Right ventricle myocardium superior (tissue), 1 donor: ENCODE results near the gene CCDC106. TPM values are rescaled to one million over a fixed set of nuclear protein-coding genes. Genes with fewer than 3 reads are reported as not detected.

Experiments
- ATAC-seq: fragments of 200-7000 bp; cut with Tn5 transposase; one replicate; pipeline ENCODE4 v1.9.1; 2020; ENCODE audit warnings: mild to moderate bottlenecking; ENCODE audit not compliant: poor library complexity
- DNase-seq: peaks from one replicate; pipeline ENCODE4 v3.0.0-alpha.2; 2020
- intact Hi-C: fragments of 100-400 bp; cut with DNase I; formaldehyde crosslinking; loops from one replicate; pipeline ENCODE4 v1.11.2; 2022
- total RNA-seq: library from RNA; stranded (reverse); fragmentation: NEBNext Ultra II Directional; extraction: Animal tissue kit (Norgen Biotek cat#: 25700); gene quantifications from one replicate; pipeline ENCODE4 v1.2.1, GENCODE V29; 2021
- donor health status: DM: no; HTN: yes; CAD: no; lungs with severe emphysema.

Gene CCDC106
- total RNA-seq, 1 donor from 2014 or later, result 20.5 TPM

- intact Hi-C loops, result no loop called here
- DNase-seq (no peak), ATAC-seq (no peak)
Measured at GRCh38 chr19:55656988-55657747, 9.2 kb downstream of the CCDC106 start.

DNA sequence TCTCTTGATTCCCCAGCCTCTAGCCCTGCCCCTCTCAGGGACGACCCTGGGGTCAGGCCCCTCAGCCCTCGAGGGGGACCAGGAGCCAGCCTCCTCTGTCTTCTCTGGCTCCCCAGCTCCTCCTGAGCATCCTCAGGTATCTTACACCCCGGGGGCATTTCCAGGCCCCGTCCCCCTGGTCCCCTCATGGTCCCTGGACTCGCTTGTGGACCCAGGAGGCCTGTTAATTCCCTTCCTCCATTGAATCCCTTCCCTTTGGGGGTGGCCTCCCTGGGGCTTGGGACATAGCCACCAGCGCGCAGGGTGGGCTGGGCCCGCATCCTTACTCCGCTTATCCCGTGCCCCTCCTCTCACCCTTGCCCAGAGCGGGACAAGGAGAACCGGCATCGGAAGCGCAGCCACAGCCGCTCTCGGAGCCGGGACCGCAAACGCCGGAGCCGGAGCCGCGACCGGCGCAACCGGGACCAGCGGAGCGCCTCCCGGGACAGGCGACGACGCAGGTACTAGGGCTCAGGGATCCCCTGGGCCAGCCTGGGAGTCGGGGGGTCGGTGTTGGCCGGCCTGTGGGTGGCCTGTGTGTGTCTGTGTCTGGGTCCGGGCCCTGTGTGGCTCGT, 10.9 kb downstream of the CCDC106 start:
- no peak for DNase-seq

GRCh38 chr19:55659822-55660221, 11.8 kb downstream of the CCDC106 start:
- no peak for ATAC-seq
- no peak for DNase-seq
- intact Hi-C loops, result no loop called here

More for the DNA sequence above, 10.9 kb downstream of the CCDC106 start:
- intact Hi-C loops, result no loop called here
- no peak for ATAC-seq

DNA sequence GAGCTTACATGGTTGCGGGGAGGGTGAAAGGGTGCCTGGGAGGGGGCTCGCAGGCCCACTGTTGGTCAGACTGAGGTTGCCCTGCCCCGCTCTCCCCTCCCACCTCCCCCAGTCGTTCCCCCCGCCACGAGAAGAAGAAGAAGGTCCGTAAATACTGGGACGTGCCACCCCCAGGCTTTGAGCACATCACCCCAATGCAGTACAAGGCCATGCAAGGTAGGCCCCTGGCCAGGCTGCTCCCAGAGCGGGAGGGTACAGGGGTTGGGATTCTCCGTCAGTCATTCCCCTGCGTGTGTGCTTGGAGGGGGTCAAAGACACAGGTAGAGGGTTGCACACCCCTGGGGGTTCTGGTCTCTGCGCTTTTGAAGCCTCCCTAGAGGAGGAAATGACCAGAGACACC, 12.4 kb downstream of the CCDC106 start:
- no peak for DNase-seq
- intact Hi-C loops, result no loop called here
- ATAC-seq, result no peak

DNA sequence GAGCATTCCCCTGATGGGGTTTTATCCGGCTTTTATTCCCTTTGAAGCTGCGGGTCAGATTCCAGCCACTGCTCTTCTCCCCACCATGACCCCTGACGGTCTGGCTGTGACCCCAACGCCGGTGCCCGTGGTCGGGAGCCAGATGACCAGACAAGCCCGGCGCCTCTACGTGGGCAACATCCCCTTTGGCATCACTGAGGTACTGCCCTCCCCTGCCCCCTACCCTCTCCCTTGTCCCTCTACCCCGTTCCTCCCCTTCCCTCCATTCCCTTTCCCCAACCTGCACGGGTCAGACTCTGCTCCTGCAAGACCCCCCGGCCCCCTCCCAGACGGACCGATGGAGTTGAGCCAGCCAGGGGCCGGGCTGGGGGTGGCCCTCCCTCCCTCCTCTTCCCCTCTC, 13.0 kb downstream of the CCDC106 start:
- ATAC-seq (no peak), DNase-seq (no peak)
- intact Hi-C loops, result no loop called here

- intact Hi-C loops, result no loop called here
- no peak for ATAC-seq
- no peak for DNase-seq
Measured at GRCh38 chr19:55661826-55662225, 13.8 kb downstream of the CCDC106 start.

GRCh38 chr19:55663846-55664536, 16.0 kb downstream of the CCDC106 start:
- ATAC-seq (no peak), DNase-seq (no peak)
- intact Hi-C loops, result no loop called here

GRCh38 chr19:55666343-55667005, 18.5 kb downstream of the CCDC106 start:
- intact Hi-C loops, result no loop called here
- DNase-seq (no peak), ATAC-seq (no peak)

DNA sequence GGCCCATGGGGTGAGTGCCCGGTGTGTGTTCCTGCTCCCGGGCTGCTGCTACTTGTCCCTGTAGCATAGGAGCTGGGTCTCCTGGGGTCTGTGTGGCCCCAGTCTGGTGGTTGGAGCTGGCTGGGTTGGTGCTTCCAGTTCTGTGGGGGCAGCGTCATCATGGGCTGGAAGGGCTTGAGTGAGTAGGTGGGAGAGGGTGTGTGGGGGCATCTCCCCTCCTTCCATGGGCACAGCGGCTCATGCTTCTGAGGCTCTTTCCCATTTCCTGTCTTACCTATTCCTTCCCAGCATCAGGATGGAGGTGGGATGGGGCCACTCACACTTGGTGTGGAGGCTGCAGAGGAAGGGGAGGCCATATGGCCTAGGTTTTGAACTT, 19.0 kb downstream of the CCDC106 start:
- ATAC-seq, result no peak
- DNase-seq, result no peak
- intact Hi-C loops, result no loop called here

- intact Hi-C loops, result no loop called here
- ATAC-seq (no peak), DNase-seq (no peak)
Measured at GRCh38 chr19:55667511-55667910, 19.5 kb downstream of the CCDC106 start.

- ATAC-seq (no peak), DNase-seq (no peak)
- intact Hi-C loops, result no loop called here
Measured at GRCh38 chr19:55667958-55668357, 19.9 kb downstream of the CCDC106 start.

- DNase-seq, result no peak
- ATAC-seq, result no peak
- intact Hi-C loops, result no loop called here
Measured at GRCh38 chr19:55668603-55669348, 20.8 kb downstream of the CCDC106 start.

- no peak for DNase-seq
- ATAC-seq, result no peak
- intact Hi-C loops, result no loop called here
Measured at GRCh38 chr19:55669418-55670279, 21.6 kb downstream of the CCDC106 start.

- intact Hi-C loops, result no loop called here
- DNase-seq, result no peak
- no peak for ATAC-seq
Measured at GRCh38 chr19:55670280-55671053, 22.5 kb downstream of the CCDC106 start.

GRCh38 chr19:55671054-55671378, 23.0 kb downstream of the CCDC106 start:
- DNase-seq (no peak), ATAC-seq (no peak)
- intact Hi-C loops, result no loop called here

DNA sequence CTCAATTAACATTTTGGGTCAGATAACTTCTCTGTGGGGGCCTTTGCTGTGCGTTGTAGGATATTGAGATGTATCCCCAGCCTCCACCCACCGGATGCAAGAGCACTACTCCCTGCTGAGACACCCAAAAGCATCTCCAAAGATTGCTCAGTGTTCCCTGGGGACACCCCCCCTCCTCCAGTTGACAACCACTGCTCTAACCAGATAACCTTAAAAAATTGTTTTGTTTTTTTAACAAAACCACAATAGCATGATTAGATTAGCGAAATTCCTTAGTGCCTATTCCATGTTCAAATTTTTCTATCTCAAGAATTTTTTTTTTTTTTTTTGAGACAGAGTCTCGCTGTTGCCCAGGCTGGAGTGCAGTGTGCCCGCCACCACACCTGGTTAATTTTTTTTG, 24.4 kb downstream of the CCDC106 start:
- ATAC-seq, result no peak
- intact Hi-C loops, result no loop called here
- no peak for DNase-seq

DNA sequence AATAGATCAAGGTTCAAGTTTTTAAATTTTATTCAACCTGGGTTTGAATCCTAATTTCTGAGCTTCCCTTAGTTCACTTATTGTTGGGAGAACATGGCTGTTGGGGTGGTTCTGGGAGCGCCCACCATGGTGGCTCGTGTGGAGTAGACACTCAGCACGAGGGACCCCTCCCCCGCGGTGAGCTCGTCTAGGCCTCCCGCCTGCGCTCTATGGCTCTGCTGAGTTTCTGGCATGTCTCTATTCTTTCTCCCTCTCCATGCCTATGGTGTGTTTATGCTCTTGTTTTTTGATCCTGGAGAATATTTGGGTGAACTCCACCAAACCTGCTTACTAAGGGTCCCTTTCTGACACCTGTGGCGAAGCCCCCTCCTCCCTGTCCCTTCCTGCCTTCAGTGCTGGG, 25.5 kb downstream of the CCDC106 start:
- DNase-seq (no peak), ATAC-seq (no peak)
- intact Hi-C loops, result no loop called here
